Stomach (tissue), 4 donors: ENCODE data around the gene PVR.

Experiments
- POLR2AphosphoS5 ChIP-seq, 3 donors: sonication (generic); formaldehyde crosslinking; IDR thresholded peaks; one replicate each; pipeline ENCODE4 v1.6.1; 2016; ENCODE audit warnings: antibody characterized with exemption in 3 of 3
- TF ChIP-seq, protein P1 (sequence below), 7 experiments: fragments of 450-650 bp in 4 of 7; fragments of 200-600 bp in 3 of 7; sonication (generic) in 3 of 7; IDR thresholded peaks; one replicate each; pipeline ENCODE4 v1.5.1; 2016 to 2019; ENCODE audit warnings: antibody characterized with exemption in 7 of 7, control low read depth in 2 of 7, mild to moderate bottlenecking in 1 of 7

DNA sequence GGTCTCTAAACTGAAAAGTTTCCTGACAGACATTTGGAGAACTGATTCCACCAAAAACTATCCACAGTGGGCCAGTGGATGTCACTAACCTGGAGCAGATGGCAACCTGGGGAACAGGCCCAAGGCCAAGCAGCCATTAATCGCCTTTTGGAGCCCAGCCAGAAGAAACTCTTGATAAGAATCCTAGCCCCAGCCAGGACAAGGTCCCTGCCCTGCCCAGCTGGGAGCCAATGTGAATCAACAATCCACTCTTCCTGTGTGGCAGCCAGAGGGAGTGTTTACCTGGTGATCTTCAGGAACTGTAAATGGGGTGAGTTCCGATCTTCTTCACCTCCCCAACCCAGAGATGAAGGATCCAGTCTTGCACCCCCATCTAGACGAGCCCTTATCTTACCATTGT, 44.8 kb upstream of the PVR start:
- TF ChIP-seq, protein P1, sequence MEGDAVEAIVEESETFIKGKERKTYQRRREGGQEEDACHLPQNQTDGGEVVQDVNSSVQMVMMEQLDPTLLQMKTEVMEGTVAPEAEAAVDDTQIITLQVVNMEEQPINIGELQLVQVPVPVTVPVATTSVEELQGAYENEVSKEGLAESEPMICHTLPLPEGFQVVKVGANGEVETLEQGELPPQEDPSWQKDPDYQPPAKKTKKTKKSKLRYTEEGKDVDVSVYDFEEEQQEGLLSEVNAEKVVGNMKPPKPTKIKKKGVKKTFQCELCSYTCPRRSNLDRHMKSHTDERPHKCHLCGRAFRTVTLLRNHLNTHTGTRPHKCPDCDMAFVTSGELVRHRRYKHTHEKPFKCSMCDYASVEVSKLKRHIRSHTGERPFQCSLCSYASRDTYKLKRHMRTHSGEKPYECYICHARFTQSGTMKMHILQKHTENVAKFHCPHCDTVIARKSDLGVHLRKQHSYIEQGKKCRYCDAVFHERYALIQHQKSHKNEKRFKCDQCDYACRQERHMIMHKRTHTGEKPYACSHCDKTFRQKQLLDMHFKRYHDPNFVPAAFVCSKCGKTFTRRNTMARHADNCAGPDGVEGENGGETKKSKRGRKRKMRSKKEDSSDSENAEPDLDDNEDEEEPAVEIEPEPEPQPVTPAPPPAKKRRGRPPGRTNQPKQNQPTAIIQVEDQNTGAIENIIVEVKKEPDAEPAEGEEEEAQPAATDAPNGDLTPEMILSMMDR (IDR thresholded peaks at IDR 0.05): peak in 2 of 7 experiments; percentile 19 to 34
- TF ChIP-seq POLR2AphosphoS5 (IDR thresholded peaks at IDR 0.05): peak in 2 of 3 donors; percentile 55 to 66
